IMR-90 (cell line): Measurements from ENCODE around the gene FCRL1.

Experiments used
- BHLHE40 ChIP-seq: fragments of 150-350 bp; IDR thresholded peaks from 2 replicates; pipeline ENCODE4 v1.6.1; 2016; ENCODE audit warnings: mild to moderate bottlenecking, low read depth, low read length
- CEBPB ChIP-seq: IDR thresholded peaks from 2 replicates; pipeline ENCODE4 v1.6.1; 2012; ENCODE audit warnings: low read depth, low read length, improper control_type of control experiment
- FOS ChIP-seq: fragments of 150-350 bp; IDR thresholded peaks from 2 replicates; pipeline ENCODE4 v1.6.1; 2016; ENCODE audit warnings: low read depth, low read length
- MAFK ChIP-seq: IDR thresholded peaks from 2 replicates; pipeline ENCODE4 v1.6.1; 2012; ENCODE audit warnings: low read depth, low read length, improper control_type of control experiment
- MXI1 ChIP-seq: IDR thresholded peaks from 2 replicates; pipeline ENCODE4 v1.6.1; 2012; ENCODE audit warnings: low read depth, mild to moderate bottlenecking, low read length, moderate library complexity, borderline replicate concordance
- POLR2A ChIP-seq: IDR thresholded peaks from 2 replicates; pipeline ENCODE4 v1.6.1; 2012; ENCODE audit warnings: mild to moderate bottlenecking, low read depth, low read length
- SMC3 ChIP-seq: fragments of 150-350 bp; IDR thresholded peaks from 2 replicates; pipeline ENCODE4 v1.6.1; 2016; ENCODE audit warnings: low read depth, mild to moderate bottlenecking, antibody characterized with exemption, low read length, moderate library complexity
- TF ChIP-seq, protein P1 (sequence below): conservative IDR thresholded peaks from 2 replicates; pipeline ENCODE4 v1.5.1; 2012; ENCODE audit warnings: mild to moderate bottlenecking, low read depth, low read length, improper control_type of control experiment

DNA sequence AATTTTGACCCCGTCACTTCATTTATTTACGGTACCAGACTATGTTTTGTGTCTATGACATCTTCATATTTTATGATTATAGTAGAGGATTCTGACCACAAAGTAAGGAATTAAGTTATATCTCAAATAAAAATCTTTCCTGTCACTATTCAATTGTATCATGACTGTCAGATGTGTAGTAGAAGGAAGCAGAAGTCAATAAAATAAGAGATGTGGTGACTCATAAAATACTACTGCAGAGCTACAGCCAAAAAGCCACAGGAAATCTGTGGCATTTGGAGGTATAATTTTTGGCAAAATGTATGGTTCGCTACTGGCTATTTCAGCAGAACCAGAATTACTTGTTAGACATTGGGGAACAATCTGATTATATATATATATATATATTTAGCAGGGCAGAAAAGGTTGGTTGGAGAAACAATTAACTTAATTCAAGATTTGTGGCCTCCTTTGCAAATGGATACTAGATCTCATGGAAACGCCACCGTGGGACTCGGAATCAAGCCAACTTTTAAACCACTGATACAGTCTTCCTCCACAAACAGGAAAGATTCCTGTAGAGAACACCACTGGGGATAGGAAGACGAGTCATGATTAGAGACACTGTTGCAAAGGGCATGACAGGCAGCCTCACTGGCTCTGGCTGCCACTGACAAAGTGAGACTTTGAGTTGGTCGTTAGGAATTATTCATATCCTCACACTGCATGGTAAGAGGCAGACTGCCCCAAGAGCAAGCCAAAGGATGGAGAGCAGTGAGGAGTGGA lies 48.1 kb downstream of the FCRL1 start:
- TF ChIP-seq, protein P1, sequence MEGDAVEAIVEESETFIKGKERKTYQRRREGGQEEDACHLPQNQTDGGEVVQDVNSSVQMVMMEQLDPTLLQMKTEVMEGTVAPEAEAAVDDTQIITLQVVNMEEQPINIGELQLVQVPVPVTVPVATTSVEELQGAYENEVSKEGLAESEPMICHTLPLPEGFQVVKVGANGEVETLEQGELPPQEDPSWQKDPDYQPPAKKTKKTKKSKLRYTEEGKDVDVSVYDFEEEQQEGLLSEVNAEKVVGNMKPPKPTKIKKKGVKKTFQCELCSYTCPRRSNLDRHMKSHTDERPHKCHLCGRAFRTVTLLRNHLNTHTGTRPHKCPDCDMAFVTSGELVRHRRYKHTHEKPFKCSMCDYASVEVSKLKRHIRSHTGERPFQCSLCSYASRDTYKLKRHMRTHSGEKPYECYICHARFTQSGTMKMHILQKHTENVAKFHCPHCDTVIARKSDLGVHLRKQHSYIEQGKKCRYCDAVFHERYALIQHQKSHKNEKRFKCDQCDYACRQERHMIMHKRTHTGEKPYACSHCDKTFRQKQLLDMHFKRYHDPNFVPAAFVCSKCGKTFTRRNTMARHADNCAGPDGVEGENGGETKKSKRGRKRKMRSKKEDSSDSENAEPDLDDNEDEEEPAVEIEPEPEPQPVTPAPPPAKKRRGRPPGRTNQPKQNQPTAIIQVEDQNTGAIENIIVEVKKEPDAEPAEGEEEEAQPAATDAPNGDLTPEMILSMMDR, result no peak
- no peak for TF ChIP-seq FOS
- TF ChIP-seq MAFK, result no peak
- no peak for TF ChIP-seq CEBPB
- no peak for TF ChIP-seq POLR2A
- no peak for TF ChIP-seq BHLHE40
- TF ChIP-seq MXI1, result no peak
- TF ChIP-seq SMC3, result no peak
